IMR-90 (cell line): ENCODE data around the gene HNRNPLL. TPM values are rescaled to one million over a fixed set of nuclear protein-coding genes. Genes with fewer than 3 reads are reported as not detected.

Experiments used
- ATAC-seq: fragments of 200-7000 bp; cut with Tn5 transposase; 2 replicates; pipeline ENCODE4 v1.9.1; 2020; ENCODE audit warnings: low read depth, mild to moderate bottlenecking, moderate library complexity
- BruUV-seq: library from RNA; stranded (reverse); fragments of 400-500 nt; replicated peaks from 2 replicates; lab custom pipeline; 2021; lab: Mats Ljungman, UMichigan
- CTCF ChIA-PET: fragments of 300-600 bp; formaldehyde crosslinking; extraction: SDS; loops from one replicate; lab custom pipeline; 2021; ENCODE audit warnings: antibody characterized with exemption; lab: Yijun Ruan, JAX
- POLR2A ChIA-PET: fragments of 300-600 bp; sonication (Branson Sonifier 250); formaldehyde crosslinking; loops from one replicate; lab custom pipeline; 2022; ENCODE audit warnings: antibody characterized with exemption; ENCODE audit not compliant: unreplicated experiment; lab: Charles Lee
- DNase-seq: peaks from one replicate; pipeline ENCODE4 v3.0.0; 2013
- H2AFZ ChIP-seq: replicated peaks from 2 replicates; pipeline ENCODE3; 2013; ENCODE audit warnings: low read length, mild to moderate bottlenecking; ENCODE audit not compliant: poor library complexity
- H2AK5ac ChIP-seq: 2 replicates; pipeline ENCODE4 v1.6.1; 2013; ENCODE audit warnings: low read depth, low read length, inconsistent platforms
- H2AK9ac ChIP-seq: replicated peaks from 2 replicates; pipeline ENCODE3; 2013; ENCODE audit warnings: mild to moderate bottlenecking, low read depth, low read length, moderate library complexity; ENCODE audit not compliant: poor library complexity
- H2BK120ac ChIP-seq: 2 replicates; pipeline ENCODE4 v1.6.1; 2013; ENCODE audit warnings: low read depth, low read length, inconsistent platforms
- H2BK15ac ChIP-seq: 3 replicates; pipeline ENCODE4 v1.6.1; 2013; ENCODE audit warnings: low read depth, low read length, inconsistent platforms
- H2BK20ac ChIP-seq: 2 replicates; pipeline ENCODE4 v1.6.1; 2013; ENCODE audit warnings: low read depth, mild to moderate bottlenecking, inconsistent platforms, low read length, moderate library complexity
- H2BK5ac ChIP-seq: 2 replicates; pipeline ENCODE4 v1.6.1; 2013; ENCODE audit warnings: mild to moderate bottlenecking, low read depth, low read length, inconsistent platforms; ENCODE audit not compliant: poor library complexity, severe bottlenecking
- H3K14ac ChIP-seq: replicated peaks from 2 replicates; pipeline ENCODE4 v1.6.1; 2013; ENCODE audit warnings: low read depth, low read length, inconsistent platforms
- H3K18ac ChIP-seq: 2 replicates; pipeline ENCODE4 v1.6.1; 2013; ENCODE audit warnings: low read depth, low read length, control low read depth
- H3K23ac ChIP-seq: 2 replicates; pipeline ENCODE4 v1.6.1; 2013; ENCODE audit warnings: low read depth, low read length, inconsistent platforms
- H3K27ac ChIP-seq: 2 replicates; pipeline ENCODE4 v1.5.1; 2013; ENCODE audit warnings: mild to moderate bottlenecking, control low read depth, low read length; ENCODE audit not compliant: insufficient read depth
- H3K27me3 ChIP-seq: 2 replicates; pipeline ENCODE4 v1.6.1; 2013; ENCODE audit warnings: low read length; ENCODE audit not compliant: control insufficient read depth, insufficient read depth
- H3K36me3 ChIP-seq: 2 replicates; pipeline ENCODE4 v1.6.1; 2013; ENCODE audit warnings: low read length, mixed read lengths; ENCODE audit not compliant: control insufficient read depth, insufficient read depth
- H3K4ac ChIP-seq: 2 replicates; pipeline ENCODE4 v1.6.1; 2013; ENCODE audit warnings: low read depth, low read length, inconsistent platforms
- H3K4me1 ChIP-seq: 2 replicates; pipeline ENCODE4 v1.6.1; 2013; ENCODE audit warnings: low read length, mixed read lengths; ENCODE audit not compliant: control insufficient read depth, insufficient read depth
- H3K4me2 ChIP-seq: 2 replicates; pipeline ENCODE4 v1.6.1; 2013; ENCODE audit warnings: low read depth, mild to moderate bottlenecking, control low read depth, low read length, moderate library complexity
- H3K4me3 ChIP-seq: 2 replicates; pipeline ENCODE4 v1.5.1; 2013; ENCODE audit warnings: low read depth, mild to moderate bottlenecking, control low read depth, low read length, moderate library complexity; ENCODE audit not compliant: insufficient read depth
- H3K56ac ChIP-seq: 2 replicates; pipeline ENCODE4 v1.6.1; 2013; ENCODE audit warnings: low read length, inconsistent platforms; ENCODE audit not compliant: insufficient read depth; ENCODE audit errors: extremely low read depth
- H3K79me1 ChIP-seq, 2 experiments: 2 replicates each; pipeline ENCODE4 v1.6.1; 2013; ENCODE audit warnings: low read length in 2 of 2, inconsistent platforms in 1 of 2, low read depth in 1 of 2
- H3K9ac ChIP-seq: 2 replicates; pipeline ENCODE4 v1.6.1; 2013; ENCODE audit warnings: low read depth, low read length, control low read depth
- H3K9me1 ChIP-seq: 2 replicates; pipeline ENCODE4 v1.6.1; 2013; ENCODE audit warnings: low read length, inconsistent platforms; ENCODE audit not compliant: insufficient read depth
- H3K9me3 ChIP-seq: 2 replicates; pipeline ENCODE4 v1.6.1; 2013; ENCODE audit warnings: low read length; ENCODE audit not compliant: control insufficient read depth, insufficient read depth
- H4K20me1 ChIP-seq: 2 replicates; pipeline ENCODE4 v1.6.1; 2013; ENCODE audit warnings: low read length, inconsistent platforms; ENCODE audit not compliant: insufficient read depth
- H4K5ac ChIP-seq: 2 replicates; pipeline ENCODE4 v1.6.1; 2013; ENCODE audit warnings: mild to moderate bottlenecking, low read depth, low read length, control low read depth
- H4K8ac ChIP-seq, 2 experiments: 2 replicates each; pipeline ENCODE4 v1.6.1; 2013; ENCODE audit warnings: low read depth in 2 of 2, low read length in 2 of 2, control low read depth in 1 of 2, inconsistent platforms in 1 of 2
- H4K91ac ChIP-seq: 2 replicates; pipeline ENCODE4 v1.6.1; 2013; ENCODE audit warnings: low read depth, low read length, inconsistent platforms; ENCODE audit not compliant: insufficient read depth
- CEBPB ChIP-seq: IDR thresholded peaks from 2 replicates; pipeline ENCODE4 v1.6.1; 2012; ENCODE audit warnings: low read depth, low read length, improper control_type of control experiment
- CHD1 ChIP-seq: IDR thresholded peaks from 2 replicates; pipeline ENCODE4 v1.6.1; 2012; ENCODE audit warnings: low read depth, low read length, improper control_type of control experiment
- FOS ChIP-seq: fragments of 150-350 bp; IDR thresholded peaks from 2 replicates; pipeline ENCODE4 v1.6.1; 2016; ENCODE audit warnings: low read depth, low read length
- MAFK ChIP-seq: IDR thresholded peaks from 2 replicates; pipeline ENCODE4 v1.6.1; 2012; ENCODE audit warnings: low read depth, low read length, improper control_type of control experiment
- MAZ ChIP-seq: IDR thresholded peaks from 2 replicates; pipeline ENCODE4 v1.6.1; 2012; ENCODE audit warnings: low read depth, mild to moderate bottlenecking, low read length, improper control_type of control experiment, moderate library complexity, borderline replicate concordance
- NFE2L2 ChIP-seq: fragments of 150-350 bp; IDR thresholded peaks from 2 replicates; pipeline ENCODE4 v1.6.1; 2016; ENCODE audit warnings: low read depth, mild to moderate bottlenecking, low read length
- POLR2A ChIP-seq: IDR thresholded peaks from 2 replicates; pipeline ENCODE4 v1.6.1; 2012; ENCODE audit warnings: mild to moderate bottlenecking, low read depth, low read length
- RAD21 ChIP-seq: IDR thresholded peaks from 2 replicates; pipeline ENCODE4 v1.6.1; 2012; ENCODE audit warnings: low read length, improper control_type of control experiment
- RCOR1 ChIP-seq: IDR thresholded peaks from 2 replicates; pipeline ENCODE4 v1.6.1; 2012; ENCODE audit warnings: mild to moderate bottlenecking, low read length, improper control_type of control experiment; ENCODE audit not compliant: insufficient replicate concordance
- SMC3 ChIP-seq: fragments of 150-350 bp; IDR thresholded peaks from 2 replicates; pipeline ENCODE4 v1.6.1; 2016; ENCODE audit warnings: low read depth, mild to moderate bottlenecking, antibody characterized with exemption, low read length, moderate library complexity
- WGBS, 2 experiments: methylation state at CpG; one replicate each; pipeline versions ENCODE4 v1.1.5 to v1.1.7; 2013; ENCODE audit warnings: missing lambda C conversion rate in 2 of 2; ENCODE audit not compliant: insufficient read length in 1 of 2; ENCODE audit errors: extremely low coverage in 2 of 2; 5-methylcytosine and 5-hydroxymethylcytosine counted together
- dilution Hi-C: fragments of 300-500 bp; cut with HindIII; formaldehyde crosslinking; loops from one replicate; pipeline ENCODE4 v1.14.3; 2018; ENCODE audit warnings: low sequenced_read_pairs; ENCODE audit not compliant: unreplicated experiment
- in situ Hi-C: fragments of 300-500 bp; cut with MboI; formaldehyde crosslinking; loops from 3 replicates; pipeline ENCODE4 v1.14.3; 2019; ENCODE audit warnings: low sequenced_read_pairs, inconsistent platforms, mixed read lengths
- intact Hi-C: fragments of 100-400 bp; cut with micrococcal nuclease; formaldehyde crosslinking; loops from 2 replicates; pipeline ENCODE4 v1.10.0; 2022
- polyA plus RNA-seq, 3 experiments: library from polyadenylated mRNA; depleted of rRNA; stranded (reverse); fragments of >200 nt; gene quantifications; 2 replicates each; pipeline ENCODE4 v1.2.3, GENCODE V29; 2012; ENCODE audit warnings: low replicate concordance in 1 of 3
- total RNA-seq: library from RNA; depleted of rRNA; stranded (reverse); fragments of >200 nt; gene quantifications from 2 replicates; pipeline ENCODE4 v1.2.3, GENCODE V29; 2012

HNRNPLL gene
- total and polyA plus RNA-seq, 2 of the 4 experiments (the other 2 are of a cell fraction), result 23.7 to 53.1 TPM

DNA sequence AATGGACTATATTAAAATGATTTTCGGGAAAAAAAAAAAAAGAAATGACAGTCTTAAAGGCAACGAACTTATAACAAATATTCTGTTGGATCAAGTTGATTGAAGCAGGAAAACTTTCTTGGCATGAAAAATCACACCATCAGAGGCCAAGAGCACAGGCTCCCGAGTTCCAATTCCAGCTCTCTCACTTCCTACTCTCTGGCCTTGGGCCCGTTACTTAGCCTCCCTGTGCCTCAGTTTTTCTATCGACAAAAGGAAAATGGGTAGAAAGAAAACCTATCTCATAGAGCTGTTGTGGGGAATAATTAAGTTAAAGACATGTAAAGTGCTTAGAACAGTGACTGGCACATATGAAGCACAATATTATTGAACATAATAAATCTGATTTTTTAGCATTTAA is 74.2 kb downstream of the HNRNPLL start:
- no peak overlapping the region for H2AFZ ChIP-seq
- H3K27ac ChIP-seq, result no peak overlapping the region

More for the DNA sequence above, 74.2 kb downstream of the HNRNPLL start:
- peak overlapping the region; percentile 85; the same call in 1 of the 2 replicates for H3K4me2 ChIP-seq
- no peak overlapping the region for H2AK9ac ChIP-seq
- no peaks in the 10 kb centered on the region for H3K79me1 ChIP-seq
- no peak overlapping the region for H3K56ac ChIP-seq
- no peak overlapping the region for H3K14ac ChIP-seq
- no peak overlapping the region for H2BK120ac ChIP-seq
- BruUV-seq, result no TSS peak
- POLR2A ChIA-PET, result no interaction called here
- no peak overlapping the region for H3K4ac ChIP-seq
- H2BK15ac ChIP-seq, result no peak overlapping the region
- H3K9me1 ChIP-seq, result 0 out of 2 replicates have a peak, but pooled peaks cover 4% of the 10 kb centered on the region
- no peaks in the 10 kb centered on the region; the same call in 1 of the 2 replicates for H3K4me1 ChIP-seq
- H4K91ac ChIP-seq, result no peak overlapping the region
- dilution Hi-C loops, result no loop called here
- H2BK20ac ChIP-seq, result no peak overlapping the region
- ATAC-seq (no peak), DNase-seq (no peak)
- H3K9me3 ChIP-seq, result no peaks in the 10 kb centered on the region
- intact Hi-C loops, result loop anchor here (5.0 kb wide), 2 partner anchors 151 to 211 kb away; partner anchors contain the start of gene ATL2
- no peaks in the 10 kb centered on the region for H3K36me3 ChIP-seq
- H3K23ac ChIP-seq, result no peak overlapping the region
- CTCF ChIA-PET, result interaction anchor here (1.3 kb wide), 1 partner anchor 20 kb away, joined by 3 read pairs; no protein-coding TSS in a partner anchor
- no peak overlapping the region for H3K18ac ChIP-seq
- H2BK5ac ChIP-seq, result no peak overlapping the region
- no CpG with 5 or more reads among the region's 5 CpGs for WGBS, 2 experiments
- in situ Hi-C loops, result no loop called here
- H2AK5ac ChIP-seq, result no peak overlapping the region
- no peaks in the 10 kb centered on the region for H4K20me1 ChIP-seq
- H3K9ac ChIP-seq, result no peak overlapping the region
- no peak for TF ChIP-seq CEBPB
- no peak for TF ChIP-seq MAZ
- no peak for TF ChIP-seq RCOR1
- no peak for TF ChIP-seq RAD21
- TF ChIP-seq POLR2A, result no peak
- TF ChIP-seq NFE2L2, result no peak
- TF ChIP-seq MAFK, result no peak
- TF ChIP-seq FOS, result no peak
- no peak for TF ChIP-seq SMC3
- no peak for TF ChIP-seq CHD1
- H4K8ac ChIP-seq, result no peak overlapping the region; a peak in 1 of 4 replicates
- H3K4me3 ChIP-seq, result no peak overlapping the region
- H3K27me3 ChIP-seq, result peaks cover 18% of the 10 kb centered on the region
- no peak overlapping the region for H4K5ac ChIP-seq
